GM23338 (cell line): ENCODE measurements around the gene EREG. TPM values are rescaled to one million over a fixed set of nuclear protein-coding genes. Genes with fewer than 3 reads are reported as not detected.

Experiments
- ATAC-seq: fragments of 200-7000 bp; cut with Tn5 transposase; 3 replicates; pipeline ENCODE4 v1.9.1; 2020
- DNase-seq: peaks from one replicate; pipeline ENCODE4 v3.0.0-alpha.2; 2015; ENCODE audit warnings: low spot score
- H2AFZ ChIP-seq: fragments of 200-600 bp; sonication (generic); 2 replicates; pipeline ENCODE4 v1.8.0; 2016; ENCODE audit warnings: antibody characterized with exemption, mild to moderate bottlenecking, moderate library complexity
- H3F3A ChIP-seq: fragments of 200-600 bp; sonication (generic); replicated peaks from 2 replicates; pipeline ENCODE4 v1.8.0; 2017; ENCODE audit warnings: antibody characterized with exemption, mixed run types, low read depth
- H3K27ac ChIP-seq: fragments of 200-600 bp; sonication (generic); 2 replicates; pipeline ENCODE4 v1.6.1; 2016; ENCODE audit warnings: low read depth
- H3K27me3 ChIP-seq: fragments of 200-600 bp; sonication (generic); 2 replicates; pipeline ENCODE4 v1.8.0; 2016; ENCODE audit warnings: mild to moderate bottlenecking, mixed run types, moderate library complexity; ENCODE audit not compliant: insufficient read depth
- H3K36me3 ChIP-seq: fragments of 200-600 bp; sonication (generic); 2 replicates; pipeline ENCODE4 v1.8.0; 2016; ENCODE audit warnings: mild to moderate bottlenecking; ENCODE audit not compliant: insufficient read depth
- H3K4me1 ChIP-seq: fragments of 200-600 bp; sonication (generic); 2 replicates; pipeline ENCODE4 v1.8.0; 2016; ENCODE audit warnings: mild to moderate bottlenecking, moderate library complexity; ENCODE audit not compliant: insufficient read depth
- H3K4me2 ChIP-seq: fragments of 200-600 bp; sonication (generic); 2 replicates; pipeline ENCODE4 v1.7.1; 2017; ENCODE audit warnings: mixed run types
- H3K4me3 ChIP-seq: fragments of 200-600 bp; sonication (generic); 2 replicates; pipeline ENCODE4 v1.6.1; 2016; ENCODE audit warnings: mixed run types
- H3K79me2 ChIP-seq: fragments of 200-600 bp; sonication (generic); replicated peaks from 2 replicates; pipeline ENCODE4 v1.8.0; 2017; ENCODE audit warnings: mild to moderate bottlenecking; ENCODE audit not compliant: insufficient read depth
- H3K9me2 ChIP-seq: fragments of 200-600 bp; sonication (generic); 2 replicates; pipeline ENCODE4 v1.8.0; 2017; ENCODE audit not compliant: insufficient read depth
- H4K20me1 ChIP-seq: fragments of 200-600 bp; sonication (generic); replicated peaks from 2 replicates; pipeline ENCODE4 v1.8.0; 2017; ENCODE audit warnings: mild to moderate bottlenecking; ENCODE audit not compliant: insufficient read depth
- H3K27ac Mint-ChIP-seq: 2 replicates; pipeline ENCODE4 v1.8.0; 2020; ENCODE audit warnings: inconsistent platforms, mild to moderate bottlenecking, moderate library complexity, mixed read lengths
- H3K27me3 Mint-ChIP-seq: 3 replicates; pipeline ENCODE4 v1.8.0; 2022; ENCODE audit warnings: low read depth, mild to moderate bottlenecking, moderate library complexity, mixed read lengths, inconsistent platforms; ENCODE audit not compliant: insufficient read depth, poor library complexity
- H3K36me3 Mint-ChIP-seq: 3 replicates; pipeline ENCODE4 v1.8.0; 2021; ENCODE audit warnings: low read depth, mild to moderate bottlenecking, inconsistent platforms, moderate library complexity, mixed read lengths
- H3K4me1 Mint-ChIP-seq: 3 replicates; pipeline ENCODE4 v1.8.0; 2020; ENCODE audit warnings: mild to moderate bottlenecking, inconsistent platforms, mixed read lengths
- H3K4me3 Mint-ChIP-seq: 3 replicates; pipeline ENCODE4 v1.8.0; 2021; ENCODE audit warnings: moderate library complexity, mild to moderate bottlenecking, inconsistent platforms, mixed read lengths
- H3K9me3 Mint-ChIP-seq: 3 replicates; pipeline ENCODE4 v1.8.0; 2020; ENCODE audit warnings: moderate library complexity, mild to moderate bottlenecking, inconsistent platforms, mixed read lengths
- CREB1 ChIP-seq: fragments of 250-450 bp; sonication (Bioruptor Pico); IDR thresholded peaks from 2 replicates; pipeline ENCODE4 v1.5.0; 2020; ENCODE audit warnings: low read depth, mild to moderate bottlenecking, moderate library complexity
- ETS1 ChIP-seq: IDR thresholded peaks from 2 replicates; pipeline ENCODE4 v1.6.1; 2016; ENCODE audit warnings: antibody characterized with exemption
- EZH2 ChIP-seq: fragments of 200-600 bp; sonication (generic); IDR thresholded peaks from one replicate; pipeline ENCODE4 v1.8.0; 2017; ENCODE audit warnings: antibody characterized with exemption, mild to moderate bottlenecking, low read depth; ENCODE audit not compliant: unreplicated experiment
- JUNB ChIP-seq: IDR thresholded peaks from one replicate; pipeline ENCODE4 v1.6.1; 2016; ENCODE audit warnings: antibody characterized with exemption; ENCODE audit not compliant: unreplicated experiment
- NANOG ChIP-seq: IDR thresholded peaks from 2 replicates; pipeline ENCODE4 v1.6.1; 2016; ENCODE audit warnings: antibody characterized with exemption, borderline replicate concordance
- POLR2AphosphoS5 ChIP-seq: IDR thresholded peaks from 2 replicates; pipeline ENCODE4 v1.6.1; 2016; ENCODE audit warnings: antibody characterized with exemption, low read depth
- STAT1 ChIP-seq: IDR thresholded peaks from one replicate; pipeline ENCODE4 v1.6.1; 2016; ENCODE audit warnings: antibody characterized with exemption; ENCODE audit not compliant: unreplicated experiment
- ZNF462 ChIP-seq: fragments of 250-450 bp; sonication (Bioruptor Pico); IDR thresholded peaks from 2 replicates; pipeline ENCODE4 v1.5.0; 2020; ENCODE audit warnings: mild to moderate bottlenecking, moderate library complexity
- polyA plus RNA-seq: library from polyadenylated mRNA; unstranded; fragments of >200 nt; fragmentation: Nextera tagmentation; extraction: Ambion mirVana; gene quantifications from 2 replicates; pipeline ENCODE4 v1.2.1, GENCODE V29; 2016
- total RNA-seq: library from RNA; depleted of rRNA; stranded (reverse); fragments of >200 nt; shearing (Covaris generic); gene quantifications from 2 replicates; pipeline ENCODE4 v1.2.3, GENCODE V29; 2014

The EREG gene
- total and polyA plus RNA-seq, 2 experiments from 2014 or later, result not detected

DNA sequence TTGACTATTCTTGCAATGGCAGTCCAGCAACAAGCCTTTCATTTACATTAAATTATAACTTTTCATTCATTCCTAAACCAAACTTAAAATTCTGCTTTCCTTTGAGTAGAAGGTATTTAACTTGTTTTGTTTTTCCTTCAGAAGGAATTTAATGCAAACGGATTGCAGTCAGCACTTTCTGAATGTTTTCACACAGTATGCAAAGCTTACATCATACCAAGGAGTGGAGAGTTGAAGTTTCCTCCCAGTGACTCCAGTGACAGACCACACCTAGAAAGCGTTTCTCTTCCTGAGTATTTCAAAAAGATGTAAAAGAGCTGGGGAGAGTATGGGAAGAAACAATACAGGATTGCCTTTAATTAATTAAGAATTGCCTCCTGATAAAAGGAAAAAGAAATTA, 48.5 kb upstream of the EREG start (continued):
- TF ChIP-seq ETS1, result no peak

GRCh38 chr4:74317616-74318246, 47.2 kb upstream of the EREG start:
- Mint-ChIP-seq H3K4me3 (no peak overlapping the region), H3K36me3 (no peaks in the 10 kb centered on the region), H3K9me3 (no peaks in the 10 kb centered on the region), H3K4me1 (peaks cover 13% of the 10 kb centered on the region), H3K27ac (no peak overlapping the region), H3K27me3 (no peaks in the 10 kb centered on the region)
- H4K20me1 ChIP-seq, result no peaks in the 10 kb centered on the region
- H3K9me2 ChIP-seq, result no peaks in the 10 kb centered on the region
- no peak overlapping the region for H3K4me2 ChIP-seq
- H3K4me3 ChIP-seq, result no peak overlapping the region
- DNase-seq (no peak), ATAC-seq (no peak)
- H3K27me3 ChIP-seq, result no peaks in the 10 kb centered on the region
- H3K4me1 ChIP-seq, result 0 out of 2 replicates have a peak, but pooled peaks cover 10% of the 10 kb centered on the region
- H2AFZ ChIP-seq, result no peak overlapping the region
- H3K27ac ChIP-seq, result no peak overlapping the region
- H3K36me3 ChIP-seq, result no peaks in the 10 kb centered on the region
- no peaks in the 10 kb centered on the region for H3K79me2 ChIP-seq
- no peak for TF ChIP-seq CREB1 (CRISPR knock-in tag)
- TF ChIP-seq EZH2, result no peak
- TF ChIP-seq ZNF462 (CRISPR knock-in tag), result no peak
- no peak for TF ChIP-seq NANOG
- TF ChIP-seq ETS1, result no peak
- TF ChIP-seq POLR2AphosphoS5, result no peak
- no peak for TF ChIP-seq STAT1
- no peak for TF ChIP-seq JUNB
- no peaks in the 10 kb centered on the region for H3F3A ChIP-seq
